Kidney tubule cell (primary cell): ENCODE measurements around the gene ITGA1.
"Not testable (repeated sequence)": the region's sequence is repeated elsewhere in the genome, so short reads cannot be mapped to it uniquely, and the experiment has no call there.

Experiments
- DNase-seq: peaks from one replicate; pipeline ENCODE4 v3.0.0-alpha.2; 2018; ENCODE audit warnings: low spot score

The ITGA1 gene

DNA sequence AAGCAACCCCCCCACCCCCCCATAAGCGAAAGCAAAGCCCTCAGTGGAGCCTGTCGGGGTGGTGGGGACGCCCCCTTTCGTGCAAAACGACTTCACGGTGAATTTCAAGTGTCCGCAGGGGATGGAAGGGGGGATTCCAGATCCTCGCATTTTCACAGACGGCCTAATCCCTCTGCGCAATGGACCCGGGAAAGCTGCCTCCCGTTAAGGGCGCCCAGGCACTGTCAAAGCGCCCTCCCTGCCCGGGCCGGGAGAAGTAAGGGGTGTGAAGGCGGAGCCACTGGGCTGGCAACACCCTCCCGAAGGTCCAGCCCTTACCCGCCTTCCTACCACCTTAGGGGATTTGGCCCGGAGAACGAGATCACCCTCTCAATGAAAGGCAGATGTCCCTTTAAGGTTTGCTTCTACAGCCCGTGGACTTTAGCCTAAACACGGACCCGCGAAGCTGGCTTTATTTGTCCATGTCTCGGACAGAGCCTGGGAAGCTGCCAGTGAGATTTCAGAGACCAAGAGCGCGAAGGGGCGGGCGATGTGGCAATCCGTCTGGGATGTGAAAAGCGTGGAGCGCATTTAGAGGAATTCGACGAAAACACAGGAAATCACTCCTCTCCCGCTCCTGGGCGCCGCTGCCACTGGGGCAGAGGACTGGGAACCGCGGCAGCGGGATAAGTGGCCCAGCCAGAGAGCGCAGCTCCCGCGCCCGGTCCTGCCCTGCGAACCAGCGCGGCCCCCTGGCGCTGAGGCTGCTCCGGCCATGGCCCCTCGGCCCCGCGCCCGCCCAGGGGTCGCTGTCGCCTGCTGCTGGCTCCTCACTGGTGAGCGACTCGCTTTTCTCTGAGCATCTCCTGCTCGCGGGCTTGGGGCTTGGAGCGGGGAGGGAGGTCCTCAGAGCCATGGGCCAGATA, at the start of gene ITGA1, which contains the start of gene PELO:
TSS of gene ITGA1 (plus strand) at position 317 of the 905 bp plus-strand sequence. CDS start at position 755, 438 bp downstream.
TSS of gene PELO (plus strand) at position 317 of the 905 bp plus-strand sequence. CDS start 12,479 bp downstream, outside the sequence.
- DNase-seq: peak; percentile 77

DNA sequence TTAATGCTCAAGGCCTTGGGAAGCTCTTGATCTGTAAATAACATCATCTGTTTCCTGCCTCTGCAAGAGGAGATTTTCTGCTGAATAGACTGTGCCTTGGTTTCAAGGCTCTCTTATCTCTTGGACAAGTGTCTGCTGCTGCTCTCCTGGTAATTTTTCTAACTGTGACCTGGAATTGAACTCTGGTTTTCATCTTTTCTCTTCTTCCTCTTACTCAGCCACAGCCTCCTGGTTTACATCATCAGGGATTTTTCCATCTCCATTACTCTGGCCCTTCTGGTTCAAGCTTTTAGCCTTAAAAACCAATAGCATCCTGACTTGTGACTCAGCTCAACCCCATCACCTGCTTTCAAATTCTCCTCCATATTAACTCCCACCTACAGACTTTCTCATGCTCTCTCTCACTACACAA, 49.6 kb upstream of the ITGA1 start:
- DNase-seq: peak; percentile 7

DNA sequence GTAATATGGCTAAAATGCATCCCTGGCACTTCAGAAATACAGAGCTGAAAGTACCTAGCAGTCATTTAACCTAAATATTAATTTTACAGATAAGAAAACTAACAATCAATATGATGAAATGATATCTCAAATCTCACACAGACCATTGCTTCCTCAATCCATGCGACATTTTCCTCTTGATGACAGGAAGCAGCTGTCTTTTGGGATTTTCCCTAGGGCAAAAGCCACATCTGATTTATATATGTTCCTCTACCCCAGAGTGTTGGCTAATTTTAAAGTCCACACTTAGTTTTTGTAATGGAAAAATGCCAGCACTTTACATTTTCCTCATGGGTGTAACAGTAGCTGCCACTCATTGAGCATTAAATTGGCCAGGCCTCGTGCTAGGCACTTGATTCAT, 47.7 kb upstream of the ITGA1 start:
- DNase-seq: no peak

DNA sequence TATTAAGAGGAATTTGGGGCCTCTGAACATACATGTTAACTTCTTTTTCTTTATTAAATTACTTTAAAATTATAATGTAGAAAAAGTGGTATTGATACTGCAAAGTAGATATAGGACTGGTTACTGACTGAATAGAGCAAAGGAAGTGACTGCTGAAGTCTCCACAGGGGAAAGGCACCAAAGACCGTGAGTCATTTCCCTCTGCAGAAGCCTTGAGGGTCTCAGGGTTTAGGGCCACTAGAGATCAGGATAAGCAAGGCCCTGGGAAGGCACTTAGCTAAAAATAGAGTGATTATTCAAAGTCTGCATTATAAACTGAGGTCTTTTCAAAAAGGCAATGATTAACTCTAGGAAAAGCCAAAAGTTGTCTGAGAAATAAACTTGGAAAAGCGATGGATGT, 44.7 kb upstream of the ITGA1 start:
- no peak for DNase-seq

DNA sequence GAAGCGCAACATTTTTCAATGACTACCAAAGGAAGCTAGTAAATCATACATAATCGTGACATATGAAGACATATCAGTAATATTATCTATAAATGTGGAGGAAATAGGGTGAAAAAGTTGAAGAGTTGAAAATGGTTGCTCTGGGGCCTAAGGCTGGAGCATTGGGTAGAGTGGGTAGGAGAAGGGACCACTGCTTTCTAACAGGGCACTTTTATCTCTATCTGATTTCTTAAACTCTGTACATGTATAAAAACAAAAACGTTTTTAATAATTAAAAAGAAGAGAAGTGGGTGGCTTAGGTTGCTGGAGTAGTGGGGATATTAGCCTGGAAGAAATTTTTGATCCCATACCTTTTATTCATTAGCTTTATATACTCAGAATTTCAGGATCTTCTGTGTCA, 44.2 kb upstream of the ITGA1 start:
- DNase-seq: no peak

DNA sequence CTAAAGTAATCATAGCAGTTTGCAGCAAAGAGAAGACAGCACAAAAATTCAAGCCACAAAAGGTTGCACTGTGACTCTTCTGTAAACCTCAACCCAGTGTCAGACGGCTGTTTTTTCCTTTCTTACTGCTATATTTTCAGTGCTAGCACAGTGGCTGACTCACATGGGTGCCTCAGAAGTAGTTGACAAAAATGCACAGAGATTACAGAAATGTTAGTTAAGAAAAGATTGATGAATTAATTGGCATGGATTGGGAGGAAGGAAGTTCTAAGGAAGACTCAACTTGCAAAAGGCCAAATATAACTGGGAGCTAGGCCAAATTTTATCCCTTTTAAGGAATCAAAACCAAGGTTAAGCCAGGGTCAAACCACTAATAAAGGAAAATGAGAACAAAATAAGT, 43.7 kb upstream of the ITGA1 start:
- DNase-seq: no peak

DNA sequence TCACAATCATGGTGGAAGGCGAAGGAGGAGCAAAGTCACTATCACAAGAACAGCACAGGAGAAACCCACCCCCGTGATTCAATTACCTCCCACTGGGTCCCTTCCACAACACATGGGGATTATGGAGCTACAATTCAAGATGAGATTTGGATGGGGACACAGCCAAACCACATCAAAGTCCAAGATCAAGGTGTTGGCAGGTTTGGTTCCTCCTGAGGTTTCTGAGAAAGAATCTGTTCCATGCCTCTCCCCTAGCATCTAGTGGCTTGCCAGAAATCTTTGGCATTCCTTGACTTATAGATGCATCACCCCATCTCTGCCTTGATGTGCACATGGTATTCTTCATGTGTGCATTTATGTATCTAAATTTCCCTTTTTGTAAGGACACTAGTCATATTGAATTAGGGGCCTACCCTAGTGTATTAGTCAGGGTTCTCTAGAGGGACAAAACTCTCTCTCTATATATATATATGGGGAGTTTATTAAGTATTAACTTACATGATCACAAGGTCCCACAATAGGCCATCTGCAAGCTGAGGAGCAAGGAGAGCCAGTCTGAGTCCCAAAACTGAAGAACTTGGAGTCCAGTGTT, 42.8 kb upstream of the ITGA1 start:
- DNase-seq: not testable (repeated sequence)

DNA sequence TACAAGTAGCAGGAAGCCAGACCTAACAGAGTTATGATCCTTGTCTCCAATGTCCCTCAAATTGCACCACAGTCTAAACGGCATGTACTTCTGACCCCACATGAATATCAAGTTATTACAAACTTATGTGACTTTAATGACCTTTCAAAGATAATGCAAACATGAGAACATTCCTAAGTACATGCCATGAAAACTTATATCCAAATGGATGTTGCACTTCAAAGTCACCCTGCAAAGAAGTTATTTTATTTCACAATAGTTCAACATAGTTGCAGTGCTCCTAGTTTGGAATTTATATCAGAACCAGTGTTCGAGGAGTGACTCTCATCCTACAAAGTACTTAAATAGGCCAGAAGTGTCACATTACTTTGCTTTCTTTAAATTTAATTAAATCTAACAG, 41.2 kb upstream of the ITGA1 start:
- DNase-seq: no peak

DNA sequence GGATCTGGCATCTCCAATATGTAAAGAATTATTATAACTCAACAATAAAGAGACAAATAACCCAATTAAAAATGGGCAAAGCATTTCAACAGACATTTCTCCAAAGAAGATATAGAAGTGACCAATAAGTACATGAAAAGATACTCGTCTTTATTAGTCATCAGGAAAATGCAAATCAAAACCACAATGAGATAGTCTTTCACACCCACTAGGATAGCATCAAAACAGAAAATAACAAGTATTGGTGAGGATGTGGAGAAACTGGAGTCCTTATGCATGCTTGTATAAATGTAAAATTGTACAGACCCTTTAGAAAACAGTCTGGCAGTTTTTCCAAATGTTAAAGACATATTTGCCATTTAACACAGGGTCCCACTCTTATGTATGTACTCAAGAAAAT, 39.1 kb upstream of the ITGA1 start:
- no peak for DNase-seq

DNA sequence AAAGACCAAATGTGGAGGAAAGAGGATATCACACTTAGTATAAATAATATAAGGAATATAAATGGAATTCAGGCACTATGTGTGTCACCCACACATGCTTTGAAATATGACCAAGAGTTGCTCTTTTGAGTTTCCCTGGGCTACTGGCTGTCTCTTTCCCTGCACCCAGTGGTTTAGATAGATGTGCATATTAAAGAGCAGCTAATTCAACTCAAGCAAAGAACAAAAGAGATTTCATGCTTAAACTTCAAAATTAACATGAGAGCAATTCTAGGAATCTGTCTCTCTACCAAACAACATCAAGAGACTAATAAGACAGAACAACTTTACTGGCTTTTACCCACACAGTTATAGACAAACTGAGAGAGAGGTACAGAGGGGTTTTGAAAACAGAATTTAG, 38.0 kb upstream of the ITGA1 start:
- no peak for DNase-seq

DNA sequence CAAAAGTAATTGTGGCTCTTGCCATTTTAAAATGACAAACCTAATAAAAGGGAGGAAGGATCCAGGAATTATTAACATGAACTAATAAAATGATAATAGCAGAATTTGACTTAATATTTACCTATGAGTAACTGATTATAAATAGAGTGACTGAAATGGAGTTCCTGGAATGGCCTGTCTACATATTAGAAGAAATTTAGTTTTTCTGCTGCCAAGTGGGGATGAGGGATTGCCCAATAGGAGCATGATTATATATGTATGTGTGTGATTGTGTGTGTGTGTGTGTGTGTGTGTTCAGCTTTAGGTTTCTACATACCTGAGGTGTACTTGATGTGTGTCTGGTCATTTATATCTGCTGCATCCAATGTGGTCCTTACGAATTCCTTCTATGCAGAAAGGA, 36.6 kb upstream of the ITGA1 start:
- DNase-seq: no peak

DNA sequence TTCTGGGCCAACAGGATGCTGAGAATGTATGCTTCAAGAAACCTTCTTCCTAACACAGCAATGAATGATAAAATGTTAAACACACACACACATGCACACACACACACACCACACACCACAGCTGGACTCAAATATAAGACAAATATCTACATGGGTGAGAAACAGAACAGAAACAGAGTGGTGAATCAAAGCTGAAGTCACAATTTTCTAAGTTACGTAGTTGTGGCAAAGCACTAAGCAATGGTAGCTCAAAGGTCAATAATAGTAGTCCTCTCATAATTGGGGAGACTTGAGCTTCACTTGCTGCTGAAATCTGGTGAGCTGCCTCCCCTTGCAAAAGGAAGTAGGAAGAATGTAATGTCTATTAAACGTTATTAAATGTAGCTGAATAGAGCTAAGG, 33.7 kb upstream of the ITGA1 start:
- no peak for DNase-seq

DNA sequence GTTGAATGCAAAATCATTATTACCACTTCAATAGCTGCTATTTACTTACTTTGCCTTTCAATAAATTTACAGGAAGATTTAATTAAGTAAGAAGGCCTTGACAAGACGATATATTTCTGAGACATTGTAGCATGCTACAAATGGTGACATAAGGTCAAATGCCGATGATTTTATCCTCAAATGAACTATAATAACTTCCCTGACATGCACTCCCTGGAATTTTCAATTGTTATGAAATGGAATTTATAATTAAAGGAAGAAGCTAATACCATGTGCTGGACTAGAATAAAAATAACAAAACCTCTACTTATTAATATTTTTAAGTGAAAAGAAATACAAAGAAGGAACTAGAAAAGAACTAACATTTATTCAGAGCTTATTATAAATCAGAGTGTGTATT, 30.2 kb upstream of the ITGA1 start:
- DNase-seq: no peak

DNA sequence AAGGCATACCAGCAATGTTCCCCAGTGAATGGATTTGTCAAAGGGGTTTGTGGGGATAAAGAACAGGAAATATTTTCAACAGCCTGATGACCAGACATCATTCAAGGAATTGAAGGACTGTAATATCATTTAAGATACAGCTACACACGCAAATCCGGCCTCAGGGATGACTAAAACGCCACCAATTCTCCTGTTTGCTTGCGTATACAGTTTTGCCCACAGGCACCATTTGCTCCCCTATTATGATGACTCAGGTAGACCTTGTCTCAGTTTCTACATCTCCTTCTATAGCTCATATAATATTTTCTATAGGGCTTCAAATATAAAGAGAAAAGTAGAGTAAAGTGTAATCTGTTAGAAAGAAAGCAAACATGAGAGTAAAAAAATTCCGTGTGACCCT, 29.7 kb upstream of the ITGA1 start:
- no peak for DNase-seq

DNA sequence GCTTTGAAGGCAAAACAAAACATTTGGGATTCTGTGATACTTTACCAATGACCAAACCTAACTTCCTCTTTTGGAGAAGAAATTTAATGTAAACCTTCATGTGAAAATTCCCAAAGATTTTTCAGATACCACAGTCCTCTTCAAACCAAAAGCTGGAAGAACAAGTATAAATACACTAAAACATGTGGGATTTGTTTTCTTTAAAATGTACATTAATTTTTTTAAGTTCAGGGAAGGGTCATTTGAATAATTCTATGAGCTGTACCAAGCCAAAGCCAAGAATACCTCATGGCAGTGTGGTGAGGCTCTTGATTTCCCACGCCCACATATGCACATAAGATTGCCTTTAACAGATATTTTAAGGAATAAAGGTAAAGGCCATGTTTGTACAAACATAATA, 28.4 kb upstream of the ITGA1 start:
- DNase-seq: no peak

DNA sequence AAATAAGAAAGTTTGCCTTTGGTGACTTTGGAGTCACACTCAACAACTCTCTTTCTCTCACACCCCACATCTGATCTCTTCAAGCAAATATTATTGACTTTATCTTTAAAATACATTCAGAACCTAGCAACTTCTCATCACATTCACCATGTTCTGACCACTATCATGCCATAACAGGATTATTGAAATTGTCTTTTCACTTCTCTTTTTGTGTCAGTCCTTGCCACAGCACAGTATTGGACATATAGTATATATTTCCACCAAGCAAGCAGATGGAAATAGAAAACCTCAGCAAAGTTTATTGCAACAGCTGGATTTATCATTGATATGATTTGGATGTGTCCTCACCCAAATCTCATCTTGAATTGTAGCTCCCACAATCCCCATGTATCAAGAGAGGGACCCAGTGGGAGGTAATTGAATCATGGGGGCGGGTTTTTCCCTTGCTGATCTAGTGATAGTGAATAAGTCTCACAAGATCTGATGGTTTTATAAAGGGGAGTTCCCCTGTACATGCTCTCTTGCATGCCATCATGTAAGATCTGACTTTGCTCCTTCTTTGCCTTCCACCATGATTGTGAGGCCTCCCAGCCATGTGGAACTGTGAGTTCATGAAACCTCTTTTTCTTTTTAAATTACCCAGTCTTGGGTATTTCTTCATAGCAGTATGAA, 26.9 kb upstream of the ITGA1 start:
- DNase-seq: no peak

DNA sequence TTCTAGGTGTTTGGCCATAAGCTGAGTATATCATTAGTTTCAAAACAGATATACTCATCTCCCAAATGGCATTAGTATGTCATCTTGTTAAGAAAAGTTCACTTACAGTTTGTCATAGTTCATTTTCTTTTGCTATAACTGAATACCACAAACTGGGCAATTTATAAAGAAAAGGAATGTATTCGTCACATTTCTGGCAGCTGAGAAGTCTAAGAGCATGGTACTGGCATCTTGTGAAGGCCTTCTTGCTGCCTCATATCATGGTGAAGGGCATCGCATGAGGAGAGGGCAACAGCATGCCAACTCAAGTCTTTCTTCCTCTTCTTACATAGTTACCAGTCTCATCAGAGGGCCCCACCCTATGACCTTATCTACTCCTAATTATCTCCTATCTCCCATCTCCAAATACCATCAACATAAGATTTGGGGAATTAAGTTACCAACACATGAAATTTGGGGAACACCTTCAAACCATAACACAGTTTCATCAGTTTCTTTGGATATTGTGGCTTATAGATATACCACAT, 20.4 kb upstream of the ITGA1 start:
- no peak for DNase-seq

DNA sequence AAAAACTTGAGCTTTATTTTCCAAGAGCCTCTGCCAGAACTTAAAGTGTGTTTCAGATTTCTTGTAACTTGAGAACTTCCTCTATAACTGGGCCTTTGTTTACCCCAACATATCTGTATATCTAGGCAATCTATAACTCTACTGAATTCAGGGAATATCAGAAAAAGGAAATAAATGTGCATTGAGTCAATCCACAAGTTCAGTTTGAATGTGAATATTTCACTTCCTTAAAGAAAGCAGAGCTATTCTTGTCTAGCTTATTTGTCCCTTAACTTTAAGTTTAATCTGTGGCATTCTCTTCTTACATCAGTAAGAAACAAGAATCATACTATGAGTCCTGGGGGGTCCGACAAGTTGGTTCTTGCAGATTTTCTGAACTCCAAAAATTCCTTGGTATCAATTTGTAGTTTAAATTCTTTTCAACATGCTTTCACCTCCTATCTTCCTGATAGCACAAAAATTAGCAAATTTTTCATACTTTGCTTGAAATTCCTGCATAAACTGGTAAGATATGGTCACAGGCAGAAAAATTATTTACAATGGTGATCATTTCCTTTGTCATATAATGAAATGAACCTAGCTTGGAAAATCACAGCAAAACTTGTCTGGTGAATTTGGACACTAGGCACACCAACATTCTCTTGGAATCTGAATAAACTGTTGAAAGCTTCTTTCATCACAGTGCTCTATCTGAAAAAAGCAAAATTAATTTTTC, 19.8 kb upstream of the ITGA1 start:
- no peak for DNase-seq

DNA sequence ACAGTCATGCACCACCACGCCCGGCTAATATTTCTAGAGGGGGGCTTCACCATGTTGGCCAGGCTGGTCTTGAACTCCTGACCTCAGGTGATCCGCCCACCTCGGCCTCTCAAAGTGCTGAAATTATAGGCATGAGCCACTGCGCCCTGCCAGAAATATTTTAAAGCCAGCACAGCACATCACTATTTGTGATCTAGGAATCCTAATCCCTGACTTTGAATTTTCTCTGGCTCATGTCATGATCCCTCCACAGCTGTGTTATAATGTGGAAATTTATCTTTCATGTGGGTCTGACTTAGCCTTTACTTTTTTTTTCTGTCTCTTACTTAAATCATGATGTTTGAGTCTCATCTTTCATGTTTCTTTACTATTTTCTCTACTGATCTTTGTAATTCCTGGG, 18.7 kb upstream of the ITGA1 start:
- no peak for DNase-seq

DNA sequence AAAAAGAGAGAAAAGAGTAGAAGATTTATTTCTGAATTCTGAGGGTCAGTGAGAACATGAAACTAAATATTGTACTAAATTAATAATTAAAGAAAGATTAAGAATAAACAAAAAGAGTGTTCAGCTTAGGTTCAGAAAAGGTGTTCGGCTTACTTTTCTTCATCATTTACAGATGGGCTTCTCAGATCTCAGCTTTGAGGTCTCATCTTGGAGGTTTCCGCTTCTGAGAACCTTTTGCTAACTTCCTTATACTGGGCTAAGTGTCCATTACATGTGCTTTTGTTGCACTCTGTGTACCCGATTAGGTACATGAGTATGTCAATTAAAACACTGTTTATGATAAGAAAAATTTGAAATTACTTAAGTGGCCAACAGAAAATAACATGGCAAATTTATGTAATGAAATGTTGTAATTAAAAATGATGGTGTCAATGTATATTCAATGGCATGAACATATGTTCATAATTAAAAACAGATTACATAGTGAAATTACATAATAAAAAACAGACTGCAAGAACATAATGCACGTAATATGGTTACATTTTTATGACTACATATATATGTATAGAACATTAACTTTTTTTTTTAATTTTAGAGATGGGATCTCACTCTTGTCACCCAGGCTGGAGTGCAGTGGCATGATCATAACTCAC, 17.3 kb upstream of the ITGA1 start:
- DNase-seq: no peak

DNA sequence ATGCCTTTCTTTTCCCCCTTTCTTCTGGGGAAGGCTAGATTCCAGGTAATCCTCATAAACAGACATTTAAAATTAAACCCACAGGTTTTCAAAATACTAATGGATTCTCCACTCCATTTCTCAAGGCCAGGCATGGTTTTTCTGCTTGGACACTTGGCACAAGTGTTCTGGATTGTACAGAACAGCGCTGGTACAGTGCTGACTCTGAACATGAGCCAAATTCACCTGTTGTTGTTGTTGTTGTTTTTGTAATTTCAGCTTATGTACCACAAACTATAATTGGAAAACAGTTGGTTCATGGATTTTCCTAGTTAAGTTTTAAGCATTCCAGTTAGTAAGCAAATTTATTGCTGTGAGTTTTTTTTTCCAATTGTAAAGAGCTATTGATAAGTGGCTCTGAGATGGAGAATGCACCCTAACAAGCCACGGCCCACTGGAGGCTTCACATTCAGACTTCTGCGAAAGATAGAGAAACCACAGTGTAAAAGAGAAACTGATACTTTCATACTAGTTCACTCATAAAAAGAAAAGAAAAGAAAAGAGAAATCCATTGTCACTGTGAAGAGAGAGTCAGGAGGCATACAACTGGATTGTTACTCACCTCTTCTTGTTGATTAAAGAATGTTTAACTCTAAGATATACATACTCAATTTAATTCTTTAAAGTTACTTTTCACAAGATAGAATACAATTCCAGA, 16.2 kb upstream of the ITGA1 start:
- DNase-seq: no peak
